ENCODE measurements around the gene SNX12.
"Not testable (repeated sequence)": the region's sequence is repeated elsewhere in the genome, so short reads cannot be mapped to it uniquely, and the experiment has no call there.

Gene SNX12

DNA sequence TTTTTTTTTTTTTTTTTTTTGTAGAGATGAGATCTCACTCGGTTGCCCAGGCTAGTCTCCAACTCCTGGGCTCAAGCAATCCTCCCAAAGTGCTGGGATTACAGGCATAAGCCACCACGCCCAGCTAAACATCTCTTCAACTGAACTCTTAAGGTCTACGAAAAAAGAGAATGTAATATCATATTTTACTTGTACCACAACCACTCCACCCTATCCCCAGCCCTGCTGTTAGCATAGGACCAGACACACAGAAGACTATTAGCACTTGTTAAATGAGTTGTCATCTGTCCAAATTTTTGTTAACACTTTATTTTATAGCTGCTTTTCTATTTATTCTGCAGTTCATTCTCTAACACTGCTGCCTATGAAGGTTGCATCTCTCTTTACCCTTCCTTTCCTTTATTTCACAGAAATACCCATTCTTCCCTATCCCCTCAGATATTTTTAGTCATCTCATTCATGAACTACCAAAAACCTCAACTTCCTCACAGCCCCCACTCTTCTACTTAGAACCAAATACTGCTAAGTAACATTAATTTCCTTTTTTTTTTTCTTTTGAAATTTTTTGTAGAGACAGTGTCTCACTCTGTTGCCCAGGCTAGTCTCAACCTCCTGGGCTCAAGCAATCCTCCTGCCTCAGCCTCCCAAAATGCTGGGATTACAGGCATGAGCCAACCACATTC, 10.1 kb downstream of the SNX12 start:
- Histone ChIP-seq H3K27ac (replicated peaks) (peak overlapping the region; percentile 23), H3K27me3 (ENCODE audit: insufficient read depth, poor library complexity, severe bottlenecking) (no peaks in the 10 kb centered on the region), H3K4me3 (replicated peaks; ENCODE audit: insufficient read depth, low read length) (no peak overlapping the region)
- DNase-seq (ENCODE audit: low read depth in 1 of 2, low spot score in 1 of 2): no peak
- TF ChIP-seq, protein P1, sequence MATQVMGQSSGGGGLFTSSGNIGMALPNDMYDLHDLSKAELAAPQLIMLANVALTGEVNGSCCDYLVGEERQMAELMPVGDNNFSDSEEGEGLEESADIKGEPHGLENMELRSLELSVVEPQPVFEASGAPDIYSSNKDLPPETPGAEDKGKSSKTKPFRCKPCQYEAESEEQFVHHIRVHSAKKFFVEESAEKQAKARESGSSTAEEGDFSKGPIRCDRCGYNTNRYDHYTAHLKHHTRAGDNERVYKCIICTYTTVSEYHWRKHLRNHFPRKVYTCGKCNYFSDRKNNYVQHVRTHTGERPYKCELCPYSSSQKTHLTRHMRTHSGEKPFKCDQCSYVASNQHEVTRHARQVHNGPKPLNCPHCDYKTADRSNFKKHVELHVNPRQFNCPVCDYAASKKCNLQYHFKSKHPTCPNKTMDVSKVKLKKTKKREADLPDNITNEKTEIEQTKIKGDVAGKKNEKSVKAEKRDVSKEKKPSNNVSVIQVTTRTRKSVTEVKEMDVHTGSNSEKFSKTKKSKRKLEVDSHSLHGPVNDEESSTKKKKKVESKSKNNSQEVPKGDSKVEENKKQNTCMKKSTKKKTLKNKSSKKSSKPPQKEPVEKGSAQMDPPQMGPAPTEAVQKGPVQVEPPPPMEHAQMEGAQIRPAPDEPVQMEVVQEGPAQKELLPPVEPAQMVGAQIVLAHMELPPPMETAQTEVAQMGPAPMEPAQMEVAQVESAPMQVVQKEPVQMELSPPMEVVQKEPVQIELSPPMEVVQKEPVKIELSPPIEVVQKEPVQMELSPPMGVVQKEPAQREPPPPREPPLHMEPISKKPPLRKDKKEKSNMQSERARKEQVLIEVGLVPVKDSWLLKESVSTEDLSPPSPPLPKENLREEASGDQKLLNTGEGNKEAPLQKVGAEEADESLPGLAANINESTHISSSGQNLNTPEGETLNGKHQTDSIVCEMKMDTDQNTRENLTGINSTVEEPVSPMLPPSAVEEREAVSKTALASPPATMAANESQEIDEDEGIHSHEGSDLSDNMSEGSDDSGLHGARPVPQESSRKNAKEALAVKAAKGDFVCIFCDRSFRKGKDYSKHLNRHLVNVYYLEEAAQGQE (IDR thresholded peaks at IDR 0.05; ENCODE audit: insufficient replicate concordance, low read depth): no peak
- peak; percentile 32; the same call in 1 of the 2 replicates for TF ChIP-seq SPI1 (IDR thresholded peaks at IDR 0.05; ENCODE audit: borderline replicate concordance, low read depth)

DNA sequence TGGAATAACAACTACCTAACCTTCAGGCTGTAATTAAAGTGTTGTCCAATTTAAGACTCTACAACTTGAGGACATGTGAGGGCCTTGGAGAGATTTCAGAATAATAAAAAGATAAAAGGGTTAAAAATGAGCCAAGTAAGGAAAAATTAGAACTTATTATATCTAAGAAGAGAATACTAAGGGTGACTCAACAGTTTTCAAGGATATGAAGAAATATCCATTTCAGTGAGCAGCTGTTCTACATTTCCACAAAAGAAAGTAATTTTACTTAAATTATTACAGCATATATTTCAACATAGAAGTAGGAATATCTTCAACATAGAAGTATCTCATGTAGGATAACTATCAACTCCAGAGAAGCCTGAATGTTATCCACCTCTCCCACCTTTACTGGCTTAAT, 11.3 kb downstream of the SNX12 start:
- TF ChIP-seq, protein P2, sequence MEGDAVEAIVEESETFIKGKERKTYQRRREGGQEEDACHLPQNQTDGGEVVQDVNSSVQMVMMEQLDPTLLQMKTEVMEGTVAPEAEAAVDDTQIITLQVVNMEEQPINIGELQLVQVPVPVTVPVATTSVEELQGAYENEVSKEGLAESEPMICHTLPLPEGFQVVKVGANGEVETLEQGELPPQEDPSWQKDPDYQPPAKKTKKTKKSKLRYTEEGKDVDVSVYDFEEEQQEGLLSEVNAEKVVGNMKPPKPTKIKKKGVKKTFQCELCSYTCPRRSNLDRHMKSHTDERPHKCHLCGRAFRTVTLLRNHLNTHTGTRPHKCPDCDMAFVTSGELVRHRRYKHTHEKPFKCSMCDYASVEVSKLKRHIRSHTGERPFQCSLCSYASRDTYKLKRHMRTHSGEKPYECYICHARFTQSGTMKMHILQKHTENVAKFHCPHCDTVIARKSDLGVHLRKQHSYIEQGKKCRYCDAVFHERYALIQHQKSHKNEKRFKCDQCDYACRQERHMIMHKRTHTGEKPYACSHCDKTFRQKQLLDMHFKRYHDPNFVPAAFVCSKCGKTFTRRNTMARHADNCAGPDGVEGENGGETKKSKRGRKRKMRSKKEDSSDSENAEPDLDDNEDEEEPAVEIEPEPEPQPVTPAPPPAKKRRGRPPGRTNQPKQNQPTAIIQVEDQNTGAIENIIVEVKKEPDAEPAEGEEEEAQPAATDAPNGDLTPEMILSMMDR (IDR thresholded peaks at IDR 0.05; ENCODE audit: insufficient read depth, low read length): no peak
- TF ChIP-seq POLR2AphosphoS5 (IDR thresholded peaks at IDR 0.05; ENCODE audit: low read depth) (no peak), GABPA (IDR thresholded peaks at IDR 0.05; ENCODE audit: low read depth) (no peak), SPI1 (IDR thresholded peaks at IDR 0.05; ENCODE audit: borderline replicate concordance, low read depth) (no peak)
- TF ChIP-seq, protein P1 (IDR thresholded peaks at IDR 0.05; ENCODE audit: insufficient replicate concordance, low read depth): no peak
- H3K4me3 ChIP-seq (replicated peaks; ENCODE audit: insufficient read depth, low read length): no peak overlapping the region
- H3K27ac ChIP-seq (replicated peaks): peak overlapping the region; percentile 43
- no peak for DNase-seq (ENCODE audit: low read depth in 1 of 2, low spot score in 1 of 2)
- no peaks in the 10 kb centered on the region for H3K27me3 ChIP-seq (ENCODE audit: insufficient read depth, poor library complexity, severe bottlenecking)

DNA sequence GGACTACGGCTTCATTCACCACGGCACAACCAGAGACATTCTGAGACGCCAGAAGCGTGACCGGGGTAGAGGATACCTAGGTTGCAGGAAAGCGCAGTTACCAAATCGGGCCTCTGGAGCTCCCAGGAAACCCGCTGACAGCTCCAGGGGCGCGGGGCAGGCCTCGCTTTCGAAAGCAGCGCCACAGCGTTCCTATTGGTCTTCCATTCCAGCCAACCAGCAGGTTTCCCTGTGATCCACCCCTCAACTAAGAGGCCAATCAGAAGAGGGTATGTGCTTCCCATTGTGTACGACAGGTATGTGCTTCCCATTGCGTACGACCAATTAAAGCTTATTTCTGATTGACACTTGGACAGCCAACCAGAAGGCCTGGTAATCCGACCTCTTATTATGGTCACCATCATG, 14.9 kb downstream of the SNX12 start:
- Histone ChIP-seq H3K27ac (replicated peaks) (no peak overlapping the region), H3K27me3 (ENCODE audit: insufficient read depth, poor library complexity, severe bottlenecking) (no peaks in the 10 kb centered on the region), H3K4me3 (replicated peaks; ENCODE audit: insufficient read depth, low read length) (no peak overlapping the region)
- TF ChIP-seq GABPA (IDR thresholded peaks at IDR 0.05; ENCODE audit: low read depth) (no peak), POLR2AphosphoS5 (IDR thresholded peaks at IDR 0.05; ENCODE audit: low read depth) (no peak)
- TF ChIP-seq, protein P1 (IDR thresholded peaks at IDR 0.05; ENCODE audit: insufficient replicate concordance, low read depth): no peak
- DNase-seq (ENCODE audit: low read depth in 1 of 2, low spot score in 1 of 2): no peak

DNA sequence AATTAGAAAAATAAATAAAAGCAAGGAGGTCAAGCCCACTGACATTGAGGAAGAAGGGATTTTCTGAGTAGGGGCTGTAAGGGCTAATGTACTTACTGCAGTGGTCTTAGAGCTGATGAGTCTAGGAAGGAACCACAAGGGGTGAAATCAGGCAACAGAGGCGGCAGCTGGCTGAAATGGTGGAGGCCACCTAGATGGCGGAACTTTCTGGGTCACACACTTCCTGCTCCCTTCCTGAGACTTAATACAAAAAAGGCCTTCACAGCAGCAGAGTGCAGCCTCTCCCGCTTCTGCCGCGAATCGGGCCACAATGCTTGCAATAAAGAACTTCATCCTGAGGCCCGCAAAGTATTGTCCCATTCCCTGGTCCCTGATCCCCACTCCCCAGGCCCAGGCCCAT, 15.4 kb downstream of the SNX12 start:
- H3K27me3 ChIP-seq (ENCODE audit: insufficient read depth, poor library complexity, severe bottlenecking): no peaks in the 10 kb centered on the region
- no peak for TF ChIP-seq SPI1 (IDR thresholded peaks at IDR 0.05; ENCODE audit: borderline replicate concordance, low read depth)
- no peak for TF ChIP-seq GABPA (IDR thresholded peaks at IDR 0.05; ENCODE audit: low read depth)
- no peak for TF ChIP-seq POLR2AphosphoS5 (IDR thresholded peaks at IDR 0.05; ENCODE audit: low read depth)
- TF ChIP-seq, protein P1 (IDR thresholded peaks at IDR 0.05; ENCODE audit: insufficient replicate concordance, low read depth): no peak
- TF ChIP-seq, protein P2 (IDR thresholded peaks at IDR 0.05; ENCODE audit: insufficient read depth, low read length): no peak
- H3K4me3 ChIP-seq (replicated peaks; ENCODE audit: insufficient read depth, low read length): no peak overlapping the region
- H3K27ac ChIP-seq (replicated peaks): no peak overlapping the region
- no peak for DNase-seq (ENCODE audit: low read depth in 1 of 2, low spot score in 1 of 2)

DNA sequence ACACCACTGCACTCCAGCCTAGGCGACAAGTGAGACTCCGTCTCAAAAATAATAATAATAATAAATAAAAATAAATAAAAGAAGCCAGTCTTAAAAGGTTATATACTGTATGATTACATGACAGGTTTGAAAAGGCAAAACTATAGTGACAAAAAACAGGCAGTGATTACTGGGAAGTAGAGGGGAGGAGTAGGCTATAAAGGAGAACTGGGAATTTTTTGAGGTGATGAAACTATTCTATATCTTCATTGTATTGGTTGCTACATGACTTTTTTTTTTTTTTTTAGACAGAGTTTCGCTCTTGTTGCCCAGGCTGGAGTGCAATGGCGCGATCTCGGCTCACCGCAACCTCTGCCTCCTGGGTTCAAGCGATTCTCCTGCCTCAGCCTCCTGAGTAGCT, 20.2 kb downstream of the SNX12 start:
- DNase-seq (ENCODE audit: low read depth in 1 of 2, low spot score in 1 of 2); H3K27ac ChIP-seq (replicated peaks); H3K27me3 ChIP-seq (ENCODE audit: insufficient read depth, poor library complexity, severe bottlenecking); H3K4me3 ChIP-seq (replicated peaks; ENCODE audit: insufficient read depth, low read length): not testable (repeated sequence)

Data from HL-60 (cell line).